Measurements from ENCODE around the gene ELMOD1. TPM values are rescaled to one million over a fixed set of nuclear protein-coding genes. Genes with fewer than 3 reads are reported as not detected.

Gene ELMOD1
- total and polyA plus RNA-seq, 2 donors (not counting 1 experiment from before 2014, with no cell fraction given) = not detected

DNA sequence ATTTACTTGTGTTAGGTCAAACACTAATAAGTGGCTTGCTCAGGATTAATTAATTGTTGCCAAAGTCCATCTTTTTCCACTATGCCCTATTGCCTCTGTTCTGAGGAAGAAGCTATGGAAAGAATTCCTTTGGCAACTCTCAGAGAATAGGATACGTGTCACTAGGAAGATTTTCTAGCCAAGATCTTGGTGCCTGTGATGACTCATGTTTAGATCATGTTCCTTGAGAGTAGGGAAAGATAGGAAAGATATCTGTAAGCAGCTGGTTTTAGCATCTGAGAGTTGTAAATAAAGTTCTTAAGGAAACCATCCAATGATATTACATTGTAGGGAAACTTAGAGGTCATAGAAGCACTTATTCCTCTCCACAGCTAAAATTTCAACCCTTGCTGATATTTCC is 105.2 kb downstream of the ELMOD1 start:
- POLR2A ChIA-PET = no interaction called here
- H3K27me3 Mint-ChIP-seq = peaks cover 32% of the 10 kb centered on the region
- ATAC-seq (ENCODE audit: low read depth) (no peak), DNase-seq (no peak)
- Histone ChIP-seq H3K4me3 (ENCODE audit: control extremely low read depth in 1 of 5, extremely low read depth in 1 of 5, insufficient read depth in 1 of 5, low read depth in 2 of 5, low read length in 4 of 5) (no peak overlapping the region), H4K20me1 (ENCODE audit: control insufficient read depth, insufficient read depth, low read length, poor library complexity, severe bottlenecking) (no peaks in the 10 kb centered on the region), H3K79me2 (ENCODE audit: control insufficient read depth, insufficient read depth, low read length) (no peaks in the 10 kb centered on the region), H3K36me3 (replicated peaks in 1 of 2; ENCODE audit: control extremely low read depth in 1 of 2, control insufficient read depth in 1 of 2, extremely low read depth in 1 of 2, insufficient read depth in 2 of 2, low read length in 1 of 2) (no peaks in the 10 kb centered on the region), H3K4me1 (ENCODE audit: control insufficient read depth in 2 of 2, insufficient read depth in 2 of 2, low read length in 2 of 2) (no peaks in the 10 kb centered on the region), H3K27ac (ENCODE audit: low read length in 2 of 2) (no peak overlapping the region), H2AFZ (ENCODE audit: insufficient read depth, low read depth, low read length, poor library complexity, severe bottlenecking) (no peak overlapping the region), H3K9me3 (ENCODE audit: control extremely low read depth in 1 of 3, control insufficient read depth in 2 of 3, insufficient read depth in 1 of 3, low read length in 2 of 3) (no peaks in the 10 kb centered on the region), H3K27me3 (replicated peaks in 1 of 4; ENCODE audit: control extremely low read depth in 1 of 4, control insufficient read depth in 3 of 4, insufficient read depth in 4 of 4, low read length in 3 of 4) (peaks cover 0 to 4% (median 1%) of the 10 kb centered on the region in 4 experiments), H3K9ac (ENCODE audit: low read length) (no peak overlapping the region), H3K4me2 (replicated peaks; ENCODE audit: low read depth, low read length, poor library complexity, severe bottlenecking) (no peak overlapping the region)
- TF ChIP-seq, protein P1, sequence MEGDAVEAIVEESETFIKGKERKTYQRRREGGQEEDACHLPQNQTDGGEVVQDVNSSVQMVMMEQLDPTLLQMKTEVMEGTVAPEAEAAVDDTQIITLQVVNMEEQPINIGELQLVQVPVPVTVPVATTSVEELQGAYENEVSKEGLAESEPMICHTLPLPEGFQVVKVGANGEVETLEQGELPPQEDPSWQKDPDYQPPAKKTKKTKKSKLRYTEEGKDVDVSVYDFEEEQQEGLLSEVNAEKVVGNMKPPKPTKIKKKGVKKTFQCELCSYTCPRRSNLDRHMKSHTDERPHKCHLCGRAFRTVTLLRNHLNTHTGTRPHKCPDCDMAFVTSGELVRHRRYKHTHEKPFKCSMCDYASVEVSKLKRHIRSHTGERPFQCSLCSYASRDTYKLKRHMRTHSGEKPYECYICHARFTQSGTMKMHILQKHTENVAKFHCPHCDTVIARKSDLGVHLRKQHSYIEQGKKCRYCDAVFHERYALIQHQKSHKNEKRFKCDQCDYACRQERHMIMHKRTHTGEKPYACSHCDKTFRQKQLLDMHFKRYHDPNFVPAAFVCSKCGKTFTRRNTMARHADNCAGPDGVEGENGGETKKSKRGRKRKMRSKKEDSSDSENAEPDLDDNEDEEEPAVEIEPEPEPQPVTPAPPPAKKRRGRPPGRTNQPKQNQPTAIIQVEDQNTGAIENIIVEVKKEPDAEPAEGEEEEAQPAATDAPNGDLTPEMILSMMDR (IDR thresholded peaks at IDR 0.05) = no peak
- no peak for TF ChIP-seq EZH2 (IDR thresholded peaks at IDR 0.05; ENCODE audit: borderline replicate concordance, insufficient read depth, low read depth, low read length, poor library complexity, severe bottlenecking)
- no peaks in the 10 kb centered on the region for H3K9me3 Mint-ChIP-seq (ENCODE audit: insufficient read depth)
- no peaks in the 10 kb centered on the region for H3K4me1 Mint-ChIP-seq
- intact Hi-C loops (cut with micrococcal nuclease) = loop anchor here (10.0 kb wide), 1 partner anchor 1541 kb away; no protein-coding TSS in a partner anchor
- WGBS (ENCODE audit: insufficient coverage) = 83% methylated on average over 1 of the region's 1 CpG
- CTCF ChIA-PET = interaction anchor here (1.3 kb wide), 1 partner anchor 133 kb away, joined by 3 read pairs; no protein-coding TSS in a partner anchor
- no peak overlapping the region for H3K4me3 Mint-ChIP-seq
- no peak overlapping the region for H3K27ac Mint-ChIP-seq

DNA sequence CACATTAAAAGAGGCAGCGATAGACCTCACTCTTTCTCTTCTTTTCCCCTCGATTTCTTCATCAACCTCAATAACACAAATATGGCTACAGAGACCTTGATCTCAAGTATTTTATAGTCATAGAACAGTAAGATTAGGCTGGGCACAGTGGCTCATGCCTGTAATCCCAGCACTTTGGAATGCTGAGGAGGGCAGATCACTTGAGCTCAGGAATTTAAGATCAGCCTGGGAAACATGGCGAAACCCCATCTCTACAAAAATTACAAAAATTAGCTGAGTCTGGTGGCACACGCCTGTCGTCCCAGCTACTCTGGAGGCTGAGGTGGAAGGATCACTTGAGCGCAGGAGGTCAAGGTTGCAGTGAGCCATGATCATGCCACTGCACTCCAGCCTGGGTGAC is 106.3 kb downstream of the ELMOD1 start:
- Histone ChIP-seq H3K4me3 (ENCODE audit: control extremely low read depth in 1 of 5, extremely low read depth in 1 of 5, insufficient read depth in 1 of 5, low read depth in 2 of 5, low read length in 4 of 5) (no peak overlapping the region), H3K36me3 (replicated peaks in 1 of 2; ENCODE audit: control extremely low read depth in 1 of 2, control insufficient read depth in 1 of 2, extremely low read depth in 1 of 2, insufficient read depth in 2 of 2, low read length in 1 of 2) (no peaks in the 10 kb centered on the region), H3K79me2 (ENCODE audit: control insufficient read depth, insufficient read depth, low read length) (no peaks in the 10 kb centered on the region), H3K27me3 (replicated peaks in 1 of 4; ENCODE audit: control extremely low read depth in 1 of 4, control insufficient read depth in 3 of 4, insufficient read depth in 4 of 4, low read length in 3 of 4) (peaks cover 0 to 4% (median 1%) of the 10 kb centered on the region in 4 experiments), H3K4me1 (ENCODE audit: control insufficient read depth in 2 of 2, insufficient read depth in 2 of 2, low read length in 2 of 2) (no peaks in the 10 kb centered on the region), H2AFZ (ENCODE audit: insufficient read depth, low read depth, low read length, poor library complexity, severe bottlenecking) (no peak overlapping the region), H3K27ac (ENCODE audit: low read length in 2 of 2) (no peak overlapping the region), H3K9me3 (ENCODE audit: control extremely low read depth in 1 of 3, control insufficient read depth in 2 of 3, insufficient read depth in 1 of 3, low read length in 2 of 3) (no peaks in the 10 kb centered on the region), H4K20me1 (ENCODE audit: control insufficient read depth, insufficient read depth, low read length, poor library complexity, severe bottlenecking) (no peaks in the 10 kb centered on the region), H3K9ac (ENCODE audit: low read length) (no peak overlapping the region), H3K4me2 (replicated peaks; ENCODE audit: low read depth, low read length, poor library complexity, severe bottlenecking) (no peak overlapping the region)
- POLR2A ChIA-PET = no interaction called here
- H3K9me3 Mint-ChIP-seq (ENCODE audit: insufficient read depth) = no peaks in the 10 kb centered on the region
- TF ChIP-seq, protein P1 (IDR thresholded peaks at IDR 0.05) = no peak
- no peak for TF ChIP-seq EZH2 (IDR thresholded peaks at IDR 0.05; ENCODE audit: borderline replicate concordance, insufficient read depth, low read depth, low read length, poor library complexity, severe bottlenecking)
- 96% methylated on average over 4 of the region's 6 CpGs for WGBS (ENCODE audit: insufficient coverage)
- H3K4me3 Mint-ChIP-seq = no peak overlapping the region
- H3K27ac Mint-ChIP-seq = no peak overlapping the region
- CTCF ChIA-PET = interaction anchor here (1.3 to 2.0 kb wide), 2 partner anchors 9 to 134 kb away, joined by 3 to 5 read pairs; no protein-coding TSS in a partner anchor
- intact Hi-C loops (cut with micrococcal nuclease) = loop anchor here (10.0 kb wide), 1 partner anchor 1542 kb away; no protein-coding TSS in a partner anchor
- peaks cover 23% of the 10 kb centered on the region for H3K27me3 Mint-ChIP-seq
- ATAC-seq (ENCODE audit: low read depth) = no peak
- no peak for DNase-seq
- H3K4me1 Mint-ChIP-seq = no peaks in the 10 kb centered on the region
